Mesodermal cell (in vitro differentiated cells): ENCODE data around the gene MLLT1.

Source experiments
- H3K27ac ChIP-seq: 2 replicates; pipeline ENCODE4 v1.7.0; 2013; ENCODE audit warnings: mild to moderate bottlenecking, low read depth, low read length, moderate library complexity; ENCODE audit not compliant: severe bottlenecking
- H3K36me3 ChIP-seq: 2 replicates; pipeline ENCODE4 v1.7.1; 2013; ENCODE audit warnings: mild to moderate bottlenecking, low read length, moderate library complexity; ENCODE audit not compliant: control insufficient read depth, insufficient read depth
- H3K4me1 ChIP-seq: one replicate; pipeline ENCODE4 v1.7.1; 2013; ENCODE audit warnings: mild to moderate bottlenecking, low read length; ENCODE audit not compliant: insufficient read depth, control insufficient read depth, poor library complexity, severe bottlenecking
- H3K4me3 ChIP-seq: 2 replicates; pipeline ENCODE4 v1.7.0; 2013; ENCODE audit warnings: low read length, control low read depth, mild to moderate bottlenecking; ENCODE audit not compliant: insufficient read depth, poor library complexity, severe bottlenecking; ENCODE audit errors: extremely low read depth
- H3K9me3 ChIP-seq: 2 replicates; pipeline ENCODE4 v1.7.1; 2013; ENCODE audit warnings: mild to moderate bottlenecking, low read length, moderate library complexity; ENCODE audit not compliant: control insufficient read depth
- WGBS, 2 experiments: methylation state at CpG; one replicate each; pipeline ENCODE4 v1.1.5; 2013; ENCODE audit warnings: missing lambda C conversion rate in 2 of 2; ENCODE audit not compliant: insufficient coverage in 2 of 2; 5-methylcytosine and 5-hydroxymethylcytosine counted together

Gene MLLT1

GRCh38 chr19:6214881-6215541 is 64.8 kb downstream of the MLLT1 start:
- peaks cover 44% of the 10 kb centered on the region for H3K36me3 ChIP-seq
- no peak overlapping the region for H3K4me3 ChIP-seq
- WGBS, 2 experiments = 92 to 95% methylated on average over 39 to 41 of the region's 41 CpGs
- H3K4me1 ChIP-seq = peaks cover 28% of the 10 kb centered on the region
- no peak overlapping the region for H3K27ac ChIP-seq
- H3K9me3 ChIP-seq = no peaks in the 10 kb centered on the region

DNA sequence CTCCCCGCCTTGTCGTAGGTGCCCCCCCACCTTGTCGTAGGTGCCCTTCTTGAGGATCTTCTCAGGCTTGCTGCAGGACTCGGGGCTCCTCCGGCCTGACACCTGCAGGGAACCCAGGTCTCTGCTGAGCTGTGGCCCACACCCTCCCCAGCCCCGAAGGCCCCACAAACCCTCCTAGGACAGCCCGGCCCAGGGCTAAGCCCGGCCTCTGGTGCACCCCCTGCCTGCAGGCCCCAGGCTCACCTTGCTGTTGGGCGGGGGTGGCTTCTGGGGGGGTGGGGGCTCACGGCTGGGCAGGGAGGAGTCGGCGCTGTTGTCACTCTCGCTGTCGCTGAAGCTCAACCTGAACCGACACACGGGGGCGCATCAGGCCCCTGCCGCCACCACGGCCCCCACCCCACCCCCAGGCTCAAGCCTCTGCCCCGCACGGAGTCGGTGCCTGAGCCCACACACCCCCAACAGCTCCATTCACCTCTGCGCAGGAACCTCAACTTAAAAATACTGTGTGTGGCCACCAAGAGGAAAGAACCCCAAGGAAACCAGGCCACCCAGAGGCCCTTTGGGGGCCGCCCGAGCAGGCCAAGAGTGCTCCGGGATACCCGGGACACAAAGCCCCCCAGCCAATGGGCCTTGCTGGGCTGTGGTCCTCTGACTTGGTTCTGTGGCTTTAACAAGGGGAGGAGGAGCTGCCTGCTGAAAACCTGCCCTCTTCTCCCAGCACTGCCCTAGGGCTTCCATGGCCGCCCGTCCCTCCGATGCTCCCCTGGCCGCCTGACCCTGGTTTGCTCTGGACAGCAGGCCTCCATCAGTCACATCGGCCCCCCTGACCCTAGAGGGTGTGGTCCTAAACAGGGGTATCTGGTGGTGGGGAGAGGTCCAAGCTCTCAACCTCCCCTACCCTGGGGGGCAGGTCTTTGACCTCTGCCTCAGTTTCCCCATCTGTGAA is 65.8 kb downstream of the MLLT1 start:
- 91% methylated on average over 12 to 17 of the region's 32 CpGs for WGBS, 2 experiments
- Histone ChIP-seq H3K4me1 (peaks cover 25% of the 10 kb centered on the region), H3K27ac (no peak overlapping the region), H3K4me3 (no peak overlapping the region), H3K9me3 (no peaks in the 10 kb centered on the region), H3K36me3 (peaks cover 38% of the 10 kb centered on the region)

DNA sequence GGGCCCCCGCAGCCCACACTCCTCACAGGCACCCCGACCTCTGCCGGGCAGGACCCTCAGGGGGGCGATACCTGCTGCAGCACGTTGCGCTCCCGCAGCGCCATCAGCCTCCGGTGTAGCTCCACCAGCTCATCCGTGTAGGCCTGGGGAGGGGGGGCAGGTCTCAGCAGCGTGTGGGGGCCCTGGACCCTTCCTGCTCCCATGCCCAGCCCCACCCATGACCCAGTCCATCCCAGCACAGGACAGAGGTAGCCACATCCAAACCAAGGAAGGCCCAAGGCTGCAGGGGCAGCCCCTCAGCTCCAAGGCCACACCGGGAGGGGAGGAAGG is 66.5 kb downstream of the MLLT1 start:
- no peaks in the 10 kb centered on the region for H3K9me3 ChIP-seq
- H3K4me1 ChIP-seq = peaks cover 21% of the 10 kb centered on the region
- no peak overlapping the region for H3K4me3 ChIP-seq
- peaks cover 38% of the 10 kb centered on the region for H3K36me3 ChIP-seq
- H3K27ac ChIP-seq = no peak overlapping the region
- WGBS, 2 experiments = 100% methylated on average over 4 of the region's 12 CpGs

DNA sequence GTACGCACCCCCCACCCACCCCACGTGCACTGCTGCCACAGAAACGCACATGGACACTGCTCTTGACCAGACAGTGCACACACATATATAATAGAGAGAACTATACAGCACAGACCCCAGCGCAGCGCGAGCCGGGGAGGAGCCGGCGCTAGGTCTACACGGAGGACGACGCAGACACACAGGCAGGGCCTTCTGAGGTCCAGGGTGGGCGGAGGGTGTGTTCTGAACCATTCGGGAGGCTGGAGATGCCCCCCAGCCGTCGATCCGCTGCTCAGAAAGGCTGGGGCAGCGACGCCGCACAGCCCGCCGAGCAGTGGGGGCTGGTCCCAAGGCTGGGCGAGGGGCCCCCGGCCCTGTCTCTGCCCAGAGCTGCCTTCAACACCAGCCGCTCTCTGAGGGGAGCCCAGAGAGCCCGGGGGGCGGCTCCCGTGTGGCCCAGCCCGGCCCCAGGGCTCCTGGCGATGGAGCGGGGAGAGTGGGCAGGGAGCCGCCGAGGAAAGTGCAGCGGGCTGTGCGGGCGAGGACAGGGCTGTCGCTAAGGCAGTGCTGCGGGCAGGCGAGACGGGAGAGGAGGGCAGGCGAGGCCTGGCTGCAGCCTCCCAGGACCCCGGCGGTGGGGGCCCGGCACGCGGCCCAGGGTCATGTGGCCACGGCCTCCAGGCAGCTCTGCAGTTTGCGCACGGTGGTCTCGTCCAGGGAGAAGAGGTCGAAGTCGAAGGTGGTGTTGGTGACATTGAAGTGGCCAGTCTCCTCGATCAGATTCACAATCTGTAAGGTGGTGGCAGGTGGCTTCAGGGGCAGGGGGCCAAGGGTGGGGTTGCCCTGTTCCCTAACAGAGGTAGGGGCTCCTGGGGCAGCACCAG is 67.1 kb downstream of the MLLT1 start:
- Histone ChIP-seq H3K9me3 (no peaks in the 10 kb centered on the region), H3K36me3 (peaks cover 36% of the 10 kb centered on the region), H3K27ac (no peak overlapping the region), H3K4me3 (no peak overlapping the region), H3K4me1 (peaks cover 15% of the 10 kb centered on the region)
- WGBS, 2 experiments = 95% methylated on average over 45 to 51 of the region's 53 CpGs

DNA sequence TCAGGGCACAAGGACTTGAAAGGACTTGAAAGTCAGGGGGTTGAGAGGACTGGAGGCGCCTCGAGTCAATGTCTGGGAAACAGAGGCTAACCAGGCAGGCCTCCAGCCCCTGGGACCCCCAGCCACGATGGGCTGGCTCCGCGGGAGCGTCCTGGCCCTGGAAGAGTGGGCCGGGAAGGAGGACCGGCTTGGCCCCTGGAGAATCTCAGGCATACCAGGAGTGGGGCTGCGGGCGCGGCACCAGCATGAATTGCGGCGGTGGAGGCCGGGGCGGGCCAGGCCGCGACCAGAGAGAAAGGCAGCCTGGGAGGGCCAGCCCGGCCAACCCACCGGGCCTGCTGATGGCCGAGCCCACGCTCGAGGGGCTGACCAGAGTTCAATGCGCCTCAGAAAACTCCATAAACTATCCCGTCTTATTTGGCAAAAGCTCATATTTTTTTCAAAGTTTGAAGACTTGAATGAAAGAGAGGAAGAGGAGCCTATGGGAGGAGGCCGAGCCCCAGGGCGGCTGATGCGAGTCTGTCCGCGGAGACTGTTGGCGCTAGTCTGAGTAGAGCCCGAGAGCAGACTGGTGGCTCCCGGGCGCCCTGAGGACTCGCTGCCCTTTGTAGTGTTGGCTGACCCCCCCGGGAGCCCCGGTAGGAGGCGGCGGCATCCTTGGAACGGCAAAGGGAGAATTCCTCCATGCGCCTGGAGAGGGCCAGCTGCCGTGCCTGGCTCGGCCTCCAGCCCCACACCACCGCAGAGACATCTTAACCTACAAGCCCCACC is 68.0 kb downstream of the MLLT1 start:
- 97 to 99% methylated on average over 30 to 33 of the region's 43 CpGs for WGBS, 2 experiments
- H3K27ac ChIP-seq = no peak overlapping the region
- no peaks in the 10 kb centered on the region for H3K9me3 ChIP-seq
- no peak overlapping the region for H3K4me3 ChIP-seq
- H3K4me1 ChIP-seq = peaks cover 7% of the 10 kb centered on the region
- peaks cover 35% of the 10 kb centered on the region for H3K36me3 ChIP-seq

DNA sequence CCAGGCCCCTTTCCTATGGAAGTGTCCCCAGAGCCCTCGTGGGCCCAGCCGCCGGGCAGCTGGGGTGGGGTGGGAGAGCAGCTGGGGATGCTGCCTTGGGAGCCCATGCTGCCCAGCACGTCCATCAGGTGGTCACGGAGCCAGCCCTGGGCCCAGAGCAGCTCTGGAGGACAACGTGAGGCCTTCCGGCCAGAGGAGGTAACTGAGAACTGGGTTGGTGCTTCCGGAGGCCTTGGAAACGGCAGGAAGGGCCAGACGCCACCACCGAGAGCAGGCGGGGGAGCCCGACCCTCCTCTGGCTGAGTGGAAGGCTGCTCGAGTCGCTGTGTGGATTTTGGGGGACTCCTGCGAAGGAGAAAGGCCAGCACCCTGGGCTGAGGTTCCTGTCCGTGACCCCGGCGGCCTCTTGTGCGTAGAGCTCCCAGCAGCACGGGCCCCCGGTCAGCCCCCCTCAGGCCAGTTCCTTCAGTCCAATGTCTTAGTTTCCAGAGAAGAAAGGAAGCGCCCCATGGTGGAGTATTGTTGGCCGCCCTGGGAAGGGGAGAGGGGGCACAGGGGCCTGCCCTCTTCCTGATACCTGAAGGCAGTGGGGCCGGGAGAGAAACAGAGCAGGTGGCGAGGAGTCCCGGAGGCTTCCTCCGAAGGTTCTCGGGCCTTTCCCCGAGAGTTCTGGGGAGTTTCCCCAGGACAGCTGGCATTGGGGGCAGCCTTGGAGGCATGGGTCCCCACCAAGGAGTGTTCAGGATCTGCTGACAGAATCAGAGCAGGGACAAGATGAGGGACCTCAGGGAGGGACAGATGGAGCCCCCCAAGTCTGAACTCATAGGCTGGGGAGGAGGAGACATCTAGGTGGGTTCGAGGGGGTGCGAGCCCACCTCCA is 68.8 kb downstream of the MLLT1 start:
- Histone ChIP-seq H3K36me3 (peaks cover 30% of the 10 kb centered on the region), H3K9me3 (no peaks in the 10 kb centered on the region), H3K27ac (no peak overlapping the region), H3K4me1 (no peaks in the 10 kb centered on the region), H3K4me3 (no peak overlapping the region)
- 93 to 98% methylated on average over 23 to 27 of the region's 32 CpGs for WGBS, 2 experiments

DNA sequence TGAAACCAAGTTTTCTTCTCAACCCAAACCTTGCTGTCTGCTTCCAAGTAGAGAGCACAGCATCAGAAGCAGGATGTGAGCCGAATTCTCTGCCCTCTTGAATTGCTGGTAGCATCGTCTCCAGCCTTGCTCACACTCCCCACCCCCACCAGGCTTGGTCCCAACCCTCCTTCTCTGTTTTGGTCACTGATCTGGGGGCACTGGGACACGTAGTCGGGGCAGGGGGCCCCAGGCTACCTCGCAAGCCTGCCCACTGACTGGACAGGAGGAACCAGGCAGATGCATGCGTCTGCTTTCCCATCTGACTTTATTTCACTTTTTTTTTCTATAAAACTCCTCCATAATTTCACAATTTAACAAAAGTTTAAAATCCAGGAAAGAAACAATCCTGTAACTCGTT is 69.7 kb downstream of the MLLT1 start:
- WGBS, 2 experiments = 95 to 100% methylated on average over 5 to 7 of the region's 7 CpGs
- H3K4me1 ChIP-seq = no peaks in the 10 kb centered on the region
- H3K36me3 ChIP-seq = peaks cover 24% of the 10 kb centered on the region
- H3K27ac ChIP-seq = no peak overlapping the region
- no peak overlapping the region for H3K4me3 ChIP-seq
- no peaks in the 10 kb centered on the region for H3K9me3 ChIP-seq

DNA sequence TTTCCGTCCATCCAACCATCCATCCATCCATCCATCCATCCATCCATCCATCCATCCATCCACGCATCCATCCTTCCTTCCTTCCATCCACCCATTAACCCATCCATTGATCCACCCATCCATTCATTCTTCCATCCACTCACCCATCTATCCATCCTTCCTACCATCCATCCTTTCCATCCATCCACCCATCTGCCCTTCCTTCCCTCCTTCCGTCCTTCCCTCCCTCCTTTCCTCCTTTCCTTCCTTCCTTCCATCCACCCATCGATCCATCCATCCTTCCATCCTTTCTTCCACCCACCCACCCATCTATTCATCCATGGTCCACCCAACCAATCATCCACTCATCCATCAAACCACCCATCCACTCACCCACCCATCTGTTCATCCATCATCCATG is 70.1 kb downstream of the MLLT1 start:
- no peak overlapping the region for H3K4me3 ChIP-seq
- H3K36me3 ChIP-seq = peaks cover 20% of the 10 kb centered on the region
- no peak overlapping the region for H3K27ac ChIP-seq
- no peaks in the 10 kb centered on the region for H3K9me3 ChIP-seq
- 71 to 75% methylated on average over 4 of the region's 4 CpGs for WGBS, 2 experiments
- H3K4me1 ChIP-seq = no peaks in the 10 kb centered on the region

DNA sequence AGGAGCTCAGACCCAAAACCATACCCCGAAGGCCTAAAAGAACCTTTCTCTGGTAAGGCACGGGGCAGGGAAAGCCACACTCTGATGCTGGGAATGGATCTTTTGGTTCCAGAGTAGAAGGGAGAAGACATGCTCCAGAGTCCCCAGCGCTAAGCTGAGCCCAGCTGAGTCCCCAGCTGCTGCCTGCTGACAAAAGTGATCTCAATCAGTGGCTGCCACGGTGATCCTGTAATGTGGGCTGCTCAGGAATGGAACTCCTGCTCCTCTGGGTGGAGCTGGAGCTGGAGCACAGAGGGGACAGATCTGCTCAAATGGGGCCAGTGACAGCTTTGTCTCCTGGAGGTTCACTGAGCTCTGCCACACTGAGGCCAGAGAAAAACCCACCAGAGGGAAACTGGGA is 70.5 kb downstream of the MLLT1 start:
- H3K27ac ChIP-seq = no peak overlapping the region
- H3K36me3 ChIP-seq = peaks cover 15% of the 10 kb centered on the region
- WGBS, 2 experiments = 85 to 90% methylated on average over 3 of the region's 4 CpGs

More for the DNA sequence above, 70.5 kb downstream of the MLLT1 start:
- Histone ChIP-seq H3K9me3 (no peaks in the 10 kb centered on the region), H3K4me3 (no peak overlapping the region), H3K4me1 (no peaks in the 10 kb centered on the region)
